ENCODE results near the gene SDF2.

Gene SDF2

GRCh38 chr17:28598389-28598788 lies 63.3 kb downstream of the SDF2 start:
- Histone ChIP-seq H3K9ac (ENCODE audit: low read length) (peak overlapping the region; percentile 74), H3K4me1 (ENCODE audit: control insufficient read depth, insufficient read depth, low read length) (peaks cover 11% of the 10 kb centered on the region), H3K4me3 (ENCODE audit: low read length) (peak overlapping the region; percentile 78), H3K36me3 (ENCODE audit: control insufficient read depth, insufficient read depth, low read length) (no peaks in the 10 kb centered on the region), H3K27me3 (ENCODE audit: control insufficient read depth, insufficient read depth, low read length) (no peaks in the 10 kb centered on the region), H3K9me3 (ENCODE audit: control insufficient read depth, low read length) (no peaks in the 10 kb centered on the region)
